RWPE2 (cell line): Measurements from ENCODE around the gene CHAC1.

Experiments used
- ATAC-seq: fragments of 200-7000 bp; cut with Tn5 transposase; 3 replicates; pipeline ENCODE4 v1.9.1; 2021; ENCODE audit warnings: low read depth
- DNase-seq: peaks from one replicate; pipeline ENCODE4 v3.0.0-alpha.2; 2020; ENCODE audit warnings: low spot score
- H3K27ac ChIP-seq: fragments of 450-650 bp; 2 replicates; pipeline ENCODE4 v1.5.1; 2017; ENCODE audit warnings: mild to moderate bottlenecking; ENCODE audit not compliant: poor library complexity, severe bottlenecking
- H3K27me3 ChIP-seq: fragments of 250-450 bp; sonication (Bioruptor Pico); 2 replicates; pipeline ENCODE4 v1.5.1; 2021; ENCODE audit warnings: mild to moderate bottlenecking, moderate library complexity; ENCODE audit not compliant: insufficient read depth, poor library complexity, severe bottlenecking
- H3K36me3 ChIP-seq: fragments of 250-450 bp; sonication (Bioruptor Pico); 2 replicates; pipeline ENCODE4 v1.5.1; 2020; ENCODE audit warnings: low read depth, mild to moderate bottlenecking, moderate library complexity
- H3K4me1 ChIP-seq: fragments of 250-450 bp; sonication (Bioruptor Pico); 2 replicates; pipeline ENCODE4 v1.5.1; 2021; ENCODE audit warnings: mild to moderate bottlenecking, moderate library complexity; ENCODE audit not compliant: insufficient read depth, poor library complexity, severe bottlenecking
- H3K4me3 ChIP-seq: fragments of 250-450 bp; sonication (Bioruptor Pico); 2 replicates; pipeline ENCODE4 v1.5.1; 2021; ENCODE audit warnings: mild to moderate bottlenecking, moderate library complexity; ENCODE audit not compliant: severe bottlenecking
- H3K9me3 ChIP-seq: fragments of 250-450 bp; sonication (Bioruptor Pico); 2 replicates; pipeline ENCODE4 v1.5.1; 2021; ENCODE audit warnings: mild to moderate bottlenecking, moderate library complexity; ENCODE audit not compliant: severe bottlenecking
- TF ChIP-seq, protein P1 (sequence below): fragments of 450-650 bp; IDR thresholded peaks from one replicate; pipeline ENCODE4 v1.5.1; 2017; ENCODE audit warnings: mild to moderate bottlenecking, moderate library complexity; ENCODE audit not compliant: poor library complexity, severe bottlenecking

Gene CHAC1

DNA sequence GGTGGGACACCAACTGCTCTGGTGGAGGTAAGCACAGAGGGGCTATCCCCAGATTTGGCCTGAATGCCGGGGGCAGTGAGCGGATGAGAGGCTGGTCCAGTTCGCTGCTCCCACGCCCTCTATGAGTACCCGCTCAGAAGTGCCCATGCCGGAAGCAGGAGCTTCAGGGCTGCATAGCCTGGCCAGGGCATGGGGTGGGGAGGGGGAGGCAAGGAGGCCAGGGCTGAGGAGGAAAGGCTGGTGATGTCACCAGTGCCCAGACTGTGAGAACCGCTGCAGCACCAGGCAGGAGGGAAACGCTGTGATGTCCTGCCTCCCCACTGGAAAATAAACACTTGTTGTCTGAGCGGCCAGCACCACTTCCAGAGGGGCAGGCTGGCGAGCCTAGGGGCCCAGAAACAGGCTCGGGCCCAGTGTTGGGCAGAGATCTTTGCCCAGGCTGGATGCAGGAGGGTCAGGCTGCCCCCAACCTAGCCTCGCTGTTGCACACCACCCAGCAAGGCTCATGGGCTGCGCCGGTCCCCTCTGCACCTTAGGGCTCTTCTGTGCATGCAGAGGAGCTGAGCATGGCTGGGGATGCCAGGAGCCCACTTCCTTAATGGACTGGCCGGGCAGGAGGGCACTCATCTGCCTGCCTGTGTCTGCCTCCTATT is 35.0 kb upstream of the CHAC1 start:
- Histone ChIP-seq H3K4me3 (no peak overlapping the region), H3K36me3 (no peaks in the 10 kb centered on the region), H3K9me3 (no peaks in the 10 kb centered on the region), H3K27me3 (no peaks in the 10 kb centered on the region), H3K27ac (no peak overlapping the region), H3K4me1 (peaks cover 6% of the 10 kb centered on the region)
- TF ChIP-seq, protein P1, sequence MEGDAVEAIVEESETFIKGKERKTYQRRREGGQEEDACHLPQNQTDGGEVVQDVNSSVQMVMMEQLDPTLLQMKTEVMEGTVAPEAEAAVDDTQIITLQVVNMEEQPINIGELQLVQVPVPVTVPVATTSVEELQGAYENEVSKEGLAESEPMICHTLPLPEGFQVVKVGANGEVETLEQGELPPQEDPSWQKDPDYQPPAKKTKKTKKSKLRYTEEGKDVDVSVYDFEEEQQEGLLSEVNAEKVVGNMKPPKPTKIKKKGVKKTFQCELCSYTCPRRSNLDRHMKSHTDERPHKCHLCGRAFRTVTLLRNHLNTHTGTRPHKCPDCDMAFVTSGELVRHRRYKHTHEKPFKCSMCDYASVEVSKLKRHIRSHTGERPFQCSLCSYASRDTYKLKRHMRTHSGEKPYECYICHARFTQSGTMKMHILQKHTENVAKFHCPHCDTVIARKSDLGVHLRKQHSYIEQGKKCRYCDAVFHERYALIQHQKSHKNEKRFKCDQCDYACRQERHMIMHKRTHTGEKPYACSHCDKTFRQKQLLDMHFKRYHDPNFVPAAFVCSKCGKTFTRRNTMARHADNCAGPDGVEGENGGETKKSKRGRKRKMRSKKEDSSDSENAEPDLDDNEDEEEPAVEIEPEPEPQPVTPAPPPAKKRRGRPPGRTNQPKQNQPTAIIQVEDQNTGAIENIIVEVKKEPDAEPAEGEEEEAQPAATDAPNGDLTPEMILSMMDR = no peak
- DNase-seq = peak; percentile 71
- no peak for ATAC-seq

DNA sequence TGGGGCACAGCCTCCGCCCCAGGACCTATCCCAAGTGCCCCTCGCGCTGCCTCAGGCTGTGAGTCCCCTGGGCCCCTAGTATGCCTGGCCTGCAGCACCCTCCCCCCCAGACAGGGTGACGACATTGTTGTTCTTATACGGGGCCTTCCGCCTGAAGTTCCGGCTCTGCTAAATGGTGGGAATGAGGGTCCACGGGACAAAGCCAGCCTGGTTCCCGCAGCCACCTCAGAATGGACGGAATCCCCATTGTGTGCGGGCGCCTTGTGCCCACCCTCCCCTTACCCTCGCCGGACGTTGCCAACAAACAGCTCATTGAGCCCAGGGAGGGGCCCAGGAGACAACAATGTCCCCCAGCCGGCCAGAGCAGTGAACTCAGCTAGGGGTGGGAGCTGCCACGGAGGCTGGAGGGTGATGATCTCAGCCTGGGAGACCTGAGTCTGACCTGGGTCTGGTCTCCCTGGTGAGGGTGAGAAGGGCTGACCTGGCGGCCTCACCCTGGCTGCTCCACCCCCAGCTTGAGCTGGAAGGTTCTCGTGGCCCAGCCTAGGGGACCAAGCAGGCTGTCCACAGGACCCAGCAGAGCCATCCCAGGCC is 34.4 kb upstream of the CHAC1 start:
- H3K27ac ChIP-seq = no peak overlapping the region
- ATAC-seq (no peak), DNase-seq (peak; percentile 70)
- H3K4me1 ChIP-seq = peaks cover 6% of the 10 kb centered on the region
- H3K27me3 ChIP-seq = no peaks in the 10 kb centered on the region
- H3K4me3 ChIP-seq = no peak overlapping the region
- TF ChIP-seq, protein P1 = no peak
- no peaks in the 10 kb centered on the region for H3K36me3 ChIP-seq
- H3K9me3 ChIP-seq = no peaks in the 10 kb centered on the region

DNA sequence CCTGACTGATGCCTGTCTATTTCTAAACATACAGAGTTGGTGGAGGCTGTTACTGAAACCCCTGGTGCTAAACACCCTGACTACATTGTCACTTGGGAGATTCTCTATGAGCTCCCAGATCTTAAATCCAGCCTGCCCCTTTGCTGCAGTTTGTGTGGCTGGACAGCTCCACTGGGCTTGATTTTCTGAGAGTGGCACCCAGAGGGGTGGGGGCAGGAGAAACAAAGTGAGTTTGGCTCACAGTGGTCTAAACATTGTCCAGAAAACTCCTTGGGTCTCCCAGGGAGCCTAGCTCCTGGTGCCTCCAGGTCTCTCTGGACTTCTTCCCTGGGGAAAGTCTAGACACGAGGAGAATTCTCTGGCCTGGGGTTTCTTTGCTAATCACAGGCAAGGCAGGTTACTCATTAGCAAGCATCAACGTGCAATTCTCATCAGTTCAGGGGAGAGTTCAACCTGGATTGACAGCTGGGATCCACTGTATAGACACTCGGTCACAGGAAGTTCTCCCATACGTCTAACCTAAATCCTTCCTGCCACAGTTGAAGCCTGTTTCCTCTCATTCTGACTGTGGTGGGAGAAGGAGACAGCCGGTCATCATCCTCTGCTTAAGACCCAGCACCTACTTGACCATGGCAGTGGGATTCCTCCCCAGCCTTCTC is 31.2 kb upstream of the CHAC1 start:
- H3K27ac ChIP-seq = no peak overlapping the region
- H3K36me3 ChIP-seq = no peaks in the 10 kb centered on the region
- no peaks in the 10 kb centered on the region for H3K9me3 ChIP-seq
- DNase-seq (no peak), ATAC-seq (no peak; the same call in 2 of the 3 replicates)
- H3K4me1 ChIP-seq = no peaks in the 10 kb centered on the region
- H3K4me3 ChIP-seq = no peak overlapping the region
- TF ChIP-seq, protein P1 = no peak
- H3K27me3 ChIP-seq = peaks cover 18% of the 10 kb centered on the region

DNA sequence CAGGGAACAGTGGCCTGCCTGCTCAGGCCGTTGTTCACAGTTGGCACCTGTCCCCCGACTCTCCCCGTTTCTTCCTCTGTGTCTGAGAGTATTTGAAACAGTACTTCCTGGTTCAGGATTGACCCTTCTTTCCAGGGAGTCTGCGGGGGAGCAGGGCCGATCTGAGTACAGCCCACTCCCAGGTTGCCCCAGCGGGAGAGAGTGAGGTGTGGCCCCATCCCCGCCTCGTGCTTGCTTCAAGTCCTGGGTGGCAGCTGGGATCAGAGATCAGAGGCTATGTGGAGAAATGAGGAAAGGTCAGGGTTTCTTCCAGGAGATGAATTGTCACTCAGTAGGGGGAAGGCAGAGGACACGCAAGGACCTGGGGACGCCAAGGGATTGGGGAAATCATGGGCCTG is 30.7 kb upstream of the CHAC1 start:
- no peaks in the 10 kb centered on the region for H3K36me3 ChIP-seq
- peaks cover 23% of the 10 kb centered on the region for H3K27me3 ChIP-seq
- TF ChIP-seq, protein P1 = no peak
- ATAC-seq (no peak; the same call in 2 of the 3 replicates), DNase-seq (peak; percentile 74)
- no peaks in the 10 kb centered on the region for H3K9me3 ChIP-seq
- H3K4me1 ChIP-seq = no peaks in the 10 kb centered on the region
- no peak overlapping the region for H3K27ac ChIP-seq
- H3K4me3 ChIP-seq = no peak overlapping the region
